Lower leg skin (tissue), 3 donors: ENCODE results near the gene WNT8B.

Experiments used
- CTCF ChIP-seq, 3 donors: fragments of 450-650 bp; IDR thresholded peaks; one replicate each; pipeline ENCODE4 v1.5.1; 2016; ENCODE audit warnings: antibody characterized with exemption in 3 of 3, mild to moderate bottlenecking in 3 of 3, moderate library complexity in 2 of 3
- POLR2A ChIP-seq, 2 donors: fragments of 450-650 bp; IDR thresholded peaks; one replicate each; pipeline ENCODE4 v1.6.1; 2016 to 2017; ENCODE audit warnings: antibody characterized with exemption in 2 of 2, mild to moderate bottlenecking in 1 of 2, moderate library complexity in 1 of 2

- no peak for TF ChIP-seq POLR2A (IDR thresholded peaks at IDR 0.05)
- no peak for TF ChIP-seq CTCF (IDR thresholded peaks at IDR 0.05)
Observed at GRCh38 chr10:100470367-100470766, 7.6 kb downstream of the WNT8B start.
